ENCODE results near the gene PICK1.

Gene PICK1

DNA sequence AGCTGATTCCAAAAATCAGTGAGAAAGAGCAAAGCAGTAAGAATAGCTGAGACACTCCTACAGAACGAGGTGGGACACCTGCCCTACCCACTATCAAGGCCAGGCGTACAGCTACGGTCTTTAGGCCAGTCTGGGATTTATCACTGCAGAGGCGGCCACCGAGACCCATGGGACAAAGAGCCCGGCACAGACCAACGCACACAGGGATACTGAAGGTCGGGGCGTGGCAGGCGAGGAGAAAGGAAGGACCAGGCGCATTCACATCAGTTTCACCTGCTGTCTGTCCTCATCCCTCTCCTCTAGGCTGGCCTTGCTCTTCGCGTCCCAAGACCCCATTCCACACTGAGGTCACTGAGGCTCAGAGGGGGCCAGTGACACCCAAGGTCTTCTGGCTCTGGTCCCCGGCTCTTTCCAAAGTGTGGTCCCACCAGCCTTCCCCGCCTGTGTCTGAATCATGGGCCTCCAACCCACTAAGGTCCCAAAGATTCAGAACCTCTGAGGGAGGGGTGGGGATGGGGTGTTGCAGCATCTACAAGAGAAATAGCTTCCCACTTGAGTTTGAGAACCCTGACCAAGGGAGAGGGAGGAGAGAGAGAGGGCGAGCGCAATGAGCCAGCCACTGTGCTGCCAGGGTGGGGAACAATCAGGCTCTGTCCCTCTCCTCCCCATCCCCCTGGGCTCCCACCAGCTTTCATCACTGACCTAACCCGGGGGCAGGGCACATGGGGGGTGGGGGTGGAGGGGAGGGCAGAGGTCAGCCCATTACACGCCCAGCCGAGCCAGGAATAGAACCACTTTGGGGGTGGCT, 7.2 kb upstream of the PICK1 start:
- DNase-seq (ENCODE audit: low read depth) = no peak

DNA sequence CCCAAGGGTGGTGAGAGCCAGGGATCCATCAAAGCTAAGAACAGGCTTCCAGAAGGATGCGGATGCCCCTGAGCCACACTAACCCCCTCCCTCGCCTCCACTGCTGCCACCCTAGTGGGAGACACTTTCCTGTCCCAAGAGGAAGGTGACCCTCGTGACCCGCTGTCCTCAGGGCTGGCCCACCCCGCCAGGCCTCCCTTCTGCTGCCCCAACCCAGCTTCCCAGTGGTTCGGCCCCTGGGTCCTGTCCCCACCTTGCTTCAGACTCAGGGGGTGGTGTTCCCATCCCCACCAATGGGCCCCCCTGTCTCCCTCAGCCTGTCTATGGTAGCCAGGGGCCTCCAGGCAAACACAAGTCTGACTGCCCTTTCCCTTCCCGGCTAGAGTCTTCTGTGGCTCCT, 6.5 kb upstream of the PICK1 start:
- no peak for DNase-seq (ENCODE audit: low read depth)

DNA sequence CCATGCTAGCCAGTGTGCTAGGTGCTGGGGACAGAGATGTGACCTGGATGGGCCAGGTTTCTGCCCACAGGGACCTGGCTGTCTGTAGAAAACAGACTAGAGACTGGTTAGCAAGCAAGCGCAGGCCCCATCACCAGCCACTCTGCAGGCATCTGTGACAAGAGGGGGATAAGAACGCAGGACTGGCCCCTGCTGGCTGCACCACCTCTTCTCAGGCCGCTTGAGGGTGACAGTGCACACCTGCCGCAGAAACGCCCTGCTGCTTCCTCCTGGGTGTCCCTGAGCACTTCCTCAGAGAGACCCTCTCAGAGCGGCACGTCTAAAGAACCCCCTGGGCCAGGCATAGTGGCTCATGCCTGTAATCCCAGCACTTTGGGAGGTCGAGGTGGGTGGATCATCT, 5.9 kb upstream of the PICK1 start:
- no peak for DNase-seq (ENCODE audit: low read depth)

DNA sequence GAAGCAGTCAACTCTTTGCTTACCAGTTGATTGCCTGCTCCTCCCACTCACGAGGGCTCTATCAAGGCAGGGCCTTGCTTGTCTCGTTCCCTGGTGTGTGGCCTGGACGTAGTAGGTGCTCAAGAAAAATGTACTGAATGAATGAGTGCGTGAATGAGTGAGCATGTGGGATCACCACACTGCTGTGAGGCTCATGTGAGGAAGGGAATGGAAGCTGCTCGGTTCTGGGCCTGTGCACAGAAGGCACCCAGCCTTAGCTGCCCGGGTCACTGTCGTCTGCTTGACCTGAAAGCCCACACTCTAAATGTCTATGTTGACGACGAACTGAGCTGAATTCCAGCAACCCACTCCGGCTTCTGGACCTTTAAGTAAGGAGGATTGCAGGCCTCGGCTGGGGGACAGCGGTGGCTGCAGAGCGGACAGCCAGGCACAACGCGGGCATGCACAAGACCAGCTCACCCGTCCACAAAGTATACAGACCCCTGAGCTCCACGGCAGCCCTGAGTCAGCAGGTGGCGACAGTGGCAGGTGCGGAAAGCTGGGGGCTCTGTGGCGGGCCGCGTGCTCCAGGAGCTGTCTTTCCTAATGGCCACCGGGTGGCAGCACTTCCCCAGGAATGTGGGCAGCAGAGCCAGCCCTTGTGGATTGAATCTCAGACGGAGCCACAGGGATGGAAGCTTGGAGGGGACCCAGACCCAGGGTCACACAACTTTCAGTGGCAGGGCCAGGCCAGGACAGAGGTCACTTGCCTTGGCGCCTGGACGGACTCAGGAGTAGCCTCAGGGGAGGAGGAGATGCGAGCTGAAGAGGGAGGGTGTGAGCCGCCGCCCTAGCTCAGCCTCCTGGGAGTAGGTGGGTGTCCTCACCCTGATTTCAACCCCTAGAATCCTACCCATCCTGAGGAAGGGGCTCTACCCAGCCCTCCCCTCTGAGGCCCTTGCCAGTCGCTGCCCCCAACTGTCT, 5.0 kb upstream of the PICK1 start:
- no peak for DNase-seq (ENCODE audit: low read depth)

DNA sequence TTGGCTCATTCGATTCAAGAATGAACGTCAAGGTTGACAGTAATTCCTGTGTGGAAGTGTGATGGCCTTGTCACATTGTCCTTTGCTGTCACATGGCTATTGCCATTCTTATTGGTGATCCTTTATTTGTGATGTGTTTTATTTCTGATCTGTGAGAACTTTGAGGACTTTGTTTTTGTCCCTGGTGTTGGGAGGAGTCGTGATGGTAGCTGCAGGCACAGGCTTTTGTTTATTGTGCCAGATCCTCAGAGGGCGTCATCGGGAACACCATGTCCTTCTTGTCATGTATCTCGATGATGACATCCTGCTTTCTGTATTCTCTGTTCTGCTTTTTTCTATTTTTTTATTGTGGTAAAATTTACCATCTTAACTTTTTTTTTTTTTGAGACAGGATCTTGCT, 5.6 kb downstream of the PICK1 start:
- no peak for DNase-seq (ENCODE audit: low read depth)

GRCh38 chr22:38065539-38065938, 8.3 kb downstream of the PICK1 start:
- DNase-seq (ENCODE audit: low read depth) = no peak

GRCh38 chr22:38066381-38067027, 9.3 kb downstream of the PICK1 start:
- no peak for DNase-seq (ENCODE audit: low read depth)

GRCh38 chr22:38067028-38067415, 9.8 kb downstream of the PICK1 start:
- DNase-seq (ENCODE audit: low read depth) = no peak

DNA sequence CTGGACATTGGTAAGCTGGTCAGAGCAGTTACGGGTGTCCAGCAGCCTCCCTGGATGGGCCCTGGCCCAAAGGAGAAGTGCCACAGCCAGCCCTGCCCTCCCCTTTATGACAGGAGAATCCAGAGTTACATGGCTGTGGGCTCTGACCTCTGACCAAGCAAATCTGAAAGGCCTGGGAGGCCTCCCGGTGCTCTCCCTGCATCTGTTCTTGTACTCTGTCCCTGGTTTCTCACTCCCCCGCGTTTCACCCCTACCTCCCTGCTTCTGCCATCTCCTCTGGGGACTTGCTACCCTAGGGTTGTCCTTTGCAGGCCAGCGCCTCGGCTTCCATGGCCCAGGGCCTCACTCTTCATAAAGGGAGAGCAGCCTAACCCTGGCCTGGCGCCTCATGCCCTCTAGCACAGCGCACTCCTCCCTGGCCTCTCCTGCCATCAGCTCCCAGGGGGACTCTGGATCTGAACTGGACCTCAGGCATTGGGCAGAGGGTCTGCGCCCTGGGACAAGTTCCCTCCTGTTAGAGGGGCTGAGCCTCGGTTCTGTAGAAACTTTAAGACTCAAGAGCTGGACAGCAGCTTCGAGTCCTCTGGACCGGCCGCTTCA, 10.7 kb downstream of the PICK1 start:
- DNase-seq (ENCODE audit: low read depth) = no peak

GRCh38 chr22:38068641-38069371, 11.6 kb downstream of the PICK1 start:
- no peak for DNase-seq (ENCODE audit: low read depth)

GRCh38 chr22:38069372-38070249, 12.4 kb downstream of the PICK1 start:
- DNase-seq (ENCODE audit: low read depth) = peak; percentile 41

GRCh38 chr22:38070250-38070921, 13.2 kb downstream of the PICK1 start:
- DNase-seq (ENCODE audit: low read depth) = no peak

- DNase-seq (ENCODE audit: low read depth) = no peak
Observed at GRCh38 chr22:38071421-38072321, 14.5 kb downstream of the PICK1 start.

DNA sequence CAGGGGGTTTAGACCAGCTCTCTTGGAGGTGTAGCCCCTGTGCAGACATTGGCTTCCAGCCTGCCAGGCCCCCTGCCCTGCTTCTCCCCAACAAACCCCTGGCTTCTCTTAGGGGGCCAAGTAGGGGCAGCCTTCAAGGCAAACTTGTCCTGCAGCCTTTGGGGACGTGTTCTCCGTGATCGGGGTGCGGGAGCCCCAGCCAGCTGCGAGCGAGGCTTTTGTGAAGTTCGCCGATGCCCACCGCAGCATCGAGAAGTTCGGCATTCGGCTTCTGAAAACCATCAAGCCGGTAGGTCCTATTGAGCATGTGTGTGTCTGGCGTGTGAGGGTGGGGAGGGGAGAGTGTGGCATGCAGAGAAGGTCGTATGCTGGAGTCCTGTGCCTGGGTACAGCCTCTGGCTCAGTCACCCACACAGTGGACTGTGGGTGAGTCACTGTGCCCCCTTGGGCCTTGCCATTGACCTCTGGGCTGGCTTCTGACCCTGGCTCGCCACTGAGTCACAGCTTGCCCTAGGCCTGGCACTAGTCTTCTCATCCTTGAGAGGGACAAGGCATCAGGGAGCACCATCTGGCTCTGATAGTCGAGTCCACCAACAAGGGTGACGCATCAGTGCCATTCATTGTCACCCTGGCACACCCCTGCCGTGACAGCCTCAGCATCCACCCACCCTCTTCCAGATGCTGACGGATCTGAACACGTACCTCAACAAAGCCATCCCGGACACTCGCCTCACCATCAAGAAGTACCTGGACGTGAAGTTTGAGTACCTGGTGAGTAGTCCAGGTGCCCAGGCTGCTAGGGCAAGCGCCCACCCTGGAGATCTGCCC, 15.3 kb downstream of the PICK1 start:
- no peak for DNase-seq (ENCODE audit: low read depth)

DNA sequence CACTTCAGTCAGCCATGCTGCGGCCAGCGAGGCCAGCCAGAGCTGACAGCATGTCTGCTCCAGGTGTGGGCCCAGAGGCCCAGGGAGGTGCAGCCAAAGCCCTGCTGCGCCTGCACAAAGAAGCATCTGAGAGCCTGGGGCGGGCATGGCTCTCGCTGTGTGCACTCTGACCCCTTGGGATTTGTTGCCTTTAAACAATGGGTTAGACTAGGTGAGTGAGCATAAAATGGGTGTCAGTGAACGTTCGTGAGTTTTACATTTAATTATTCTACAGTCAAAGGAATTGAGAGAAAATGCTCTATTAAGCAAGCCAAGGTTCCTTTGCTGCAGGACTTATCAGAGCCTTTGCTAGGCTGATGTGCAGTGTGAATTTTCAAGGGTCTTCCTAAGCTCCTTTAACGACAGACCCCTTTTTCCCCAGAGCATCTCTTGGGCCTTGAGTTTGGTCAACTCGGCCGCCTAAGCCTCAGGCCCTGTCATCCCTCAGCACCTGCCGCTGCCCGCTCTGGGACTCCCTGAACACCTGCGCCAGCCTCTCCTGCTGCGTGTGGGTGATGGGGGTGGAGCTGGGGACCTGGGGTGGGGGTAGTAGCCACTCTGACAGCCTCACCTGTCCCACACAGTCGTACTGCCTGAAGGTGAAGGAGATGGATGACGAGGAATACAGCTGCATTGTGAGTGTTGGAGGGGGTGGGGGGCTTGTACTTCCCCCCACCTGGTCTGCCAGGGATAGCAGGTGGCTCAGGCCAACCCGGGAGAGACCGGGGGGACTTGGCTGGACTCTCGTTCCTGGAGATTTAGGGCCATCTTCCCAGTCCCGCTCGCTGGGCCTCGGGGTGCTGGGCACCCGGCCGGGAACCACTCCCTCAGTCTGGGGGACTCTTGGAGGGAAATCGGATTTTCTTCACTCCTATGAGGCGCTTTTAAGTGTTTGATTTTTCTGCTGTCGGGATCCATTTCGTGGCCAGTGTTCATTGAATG, 16.2 kb downstream of the PICK1 start:
- no peak for DNase-seq (ENCODE audit: low read depth)

GRCh38 chr22:38074181-38075104, 17.2 kb downstream of the PICK1 start:
- DNase-seq (ENCODE audit: low read depth) = no peak
